ENCODE results near the gene SAP25. TPM values are rescaled to one million over a fixed set of nuclear protein-coding genes. Genes with fewer than 3 reads are reported as not detected.
"Not testable (repeated sequence)": the region's sequence is repeated elsewhere in the genome, so short reads cannot be mapped to it uniquely, and the experiment has no call there.

SAP25 gene
- total RNA-seq, 2 experiments from 2014 or later: 29.1 to 30.0 TPM

DNA sequence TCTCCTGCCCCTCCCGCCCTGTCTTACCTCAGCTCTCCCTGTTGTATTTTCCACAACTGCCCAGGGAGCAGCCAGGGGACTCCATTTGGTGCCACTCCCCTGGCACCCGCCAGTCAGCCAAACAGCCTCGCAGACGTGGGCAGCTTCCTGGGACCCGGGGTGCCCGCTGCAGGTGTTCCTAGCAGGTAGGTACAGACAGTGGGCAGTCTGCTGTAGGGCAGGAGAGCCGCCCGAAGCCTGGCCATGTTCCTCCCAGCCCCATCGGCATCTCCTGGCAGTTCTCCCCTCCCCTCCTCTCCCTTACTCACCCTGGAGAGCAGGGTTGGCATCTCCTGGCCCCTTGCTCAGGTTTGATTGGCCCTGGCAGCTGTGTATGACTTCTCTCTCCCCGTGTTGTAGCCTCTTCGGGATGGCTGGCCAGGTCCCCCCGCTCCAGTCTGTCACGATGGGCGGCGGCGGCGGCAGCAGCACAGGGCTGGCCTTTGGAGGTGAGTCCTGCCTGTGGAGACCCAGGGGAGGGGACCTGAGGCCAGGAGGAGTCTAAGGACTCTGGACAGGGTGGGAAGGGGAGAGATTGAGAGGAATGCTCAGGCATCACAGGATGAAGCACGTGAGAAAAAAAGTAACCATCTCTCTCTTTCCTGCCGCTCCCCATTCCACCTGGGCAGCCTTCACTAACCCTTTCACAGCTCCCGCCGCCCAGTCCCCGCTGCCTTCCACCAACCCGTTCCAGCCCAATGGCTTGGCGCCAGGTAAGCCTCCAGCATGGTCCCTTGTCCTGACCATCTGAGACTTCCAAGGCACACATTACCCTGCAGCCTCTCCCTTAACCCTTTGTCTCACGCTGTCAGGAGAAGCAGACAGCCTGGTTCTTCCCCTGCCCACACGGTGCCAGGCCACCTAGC lies 11.3 kb downstream of the SAP25 start:
- Mint-ChIP-seq H3K27ac (no peak overlapping the region), H3K27me3 (no peaks in the 10 kb centered on the region), H3K36me3 (ENCODE audit: low read depth) (peaks cover 25% of the 10 kb centered on the region), H3K4me3 (no peak overlapping the region), H3K9me3 (no peaks in the 10 kb centered on the region), H3K4me1 (peaks cover 15% of the 10 kb centered on the region)
- POLR2A ChIA-PET: no interaction called here
- DNase-seq: no peak
- CTCF ChIA-PET: interaction anchor here (0.9 to 11.1 kb wide), 4 partner anchors 16 to 130 kb away, joined by 3 to 144 read pairs (median 18); partner anchors contain the start of gene GIGYF1

DNA sequence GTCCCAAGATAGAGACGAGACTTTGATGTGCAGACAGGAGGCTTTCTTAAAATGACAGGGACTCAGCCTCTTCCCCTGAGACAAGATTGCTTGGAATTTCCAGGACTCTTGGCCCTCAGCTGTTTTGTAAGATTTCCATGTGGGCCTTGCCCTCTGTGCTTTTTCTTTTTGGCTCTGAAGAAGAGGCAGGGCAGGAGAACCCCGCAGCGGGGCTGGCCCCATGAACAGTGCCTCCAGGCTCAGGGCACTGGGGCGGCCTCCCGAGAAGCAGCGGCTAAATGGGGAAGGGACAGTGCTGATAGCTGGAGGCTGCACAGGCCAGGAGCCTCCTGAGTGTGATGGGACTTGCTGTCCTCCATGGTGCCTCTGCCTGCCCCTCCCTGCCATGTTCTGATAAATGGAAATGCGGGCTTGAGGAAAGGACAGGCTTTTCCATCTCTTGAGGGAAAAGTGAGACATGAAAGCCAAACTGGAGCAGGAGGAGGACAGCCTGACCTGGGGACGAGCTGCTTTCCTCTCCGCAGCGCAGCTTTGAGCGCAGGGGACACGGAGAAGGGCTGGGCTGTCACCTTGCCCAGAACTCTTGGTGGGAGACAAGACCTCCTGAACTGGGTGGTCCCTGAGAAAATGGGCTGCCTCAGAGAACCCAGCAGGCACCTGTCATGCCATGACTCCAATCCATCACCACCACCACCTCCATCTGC lies 12.1 kb downstream of the SAP25 start:
- ChIA-PET POLR2A (interaction anchor here (0.7 kb wide), 1 partner anchor 90 kb away, joined by 3 read pairs; no protein-coding TSS in a partner anchor), CTCF (interaction anchor here (2.2 to 11.1 kb wide), 2 partner anchors 15 to 88 kb away, joined by 6 to 144 read pairs; no protein-coding TSS in a partner anchor)
- peaks cover 11% of the 10 kb centered on the region for H3K4me1 Mint-ChIP-seq
- no peak overlapping the region for H3K4me3 Mint-ChIP-seq
- no peaks in the 10 kb centered on the region for H3K27me3 Mint-ChIP-seq
- no peak overlapping the region for H3K27ac Mint-ChIP-seq
- no peaks in the 10 kb centered on the region for H3K9me3 Mint-ChIP-seq
- H3K36me3 Mint-ChIP-seq (ENCODE audit: low read depth): peaks cover 31% of the 10 kb centered on the region
- no peak for DNase-seq

DNA sequence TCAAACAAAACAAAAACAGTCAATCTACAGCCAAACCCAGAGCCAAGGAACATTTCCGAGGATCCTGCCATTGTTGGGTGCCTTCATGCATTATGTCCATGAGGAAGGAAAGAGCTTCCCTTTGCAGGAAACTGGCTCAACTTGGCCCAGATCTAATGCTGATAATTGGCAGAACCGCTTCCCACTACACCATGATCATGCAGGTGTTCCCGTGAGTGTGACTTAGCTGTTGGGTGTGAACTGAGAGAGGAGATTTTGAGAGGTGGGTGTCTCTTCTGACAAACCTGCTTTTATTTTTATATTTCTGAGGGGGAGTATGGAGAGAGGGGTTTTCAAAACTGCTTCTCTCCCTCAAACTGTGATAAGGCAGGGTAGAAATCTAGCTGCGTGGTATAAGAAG lies 14.6 kb downstream of the SAP25 start:
- H3K27ac Mint-ChIP-seq: peak overlapping the region; percentile 4
- DNase-seq: no peak
- ChIA-PET CTCF (interaction anchor here (0.7 to 11.1 kb wide), 28 partner anchors 10 to 640 kb away, joined by 3 to 144 read pairs (median 6); partner anchors contain the start of genes AGFG2, FBXO24, LRCH4 and MOSPD3), POLR2A (interaction anchor here (0.6 to 2.2 kb wide), 14 partner anchors 11 to 132 kb away, joined by 3 to 12 read pairs (median 4); partner anchors contain the start of genes AGFG2, FBXO24, LRCH4 and TSC22D4)
- peaks cover 19% of the 10 kb centered on the region for H3K4me1 Mint-ChIP-seq
- no peaks in the 10 kb centered on the region for H3K9me3 Mint-ChIP-seq
- H3K36me3 Mint-ChIP-seq (ENCODE audit: low read depth): peaks cover 44% of the 10 kb centered on the region
- H3K27me3 Mint-ChIP-seq: no peaks in the 10 kb centered on the region
- no peak overlapping the region for H3K4me3 Mint-ChIP-seq

DNA sequence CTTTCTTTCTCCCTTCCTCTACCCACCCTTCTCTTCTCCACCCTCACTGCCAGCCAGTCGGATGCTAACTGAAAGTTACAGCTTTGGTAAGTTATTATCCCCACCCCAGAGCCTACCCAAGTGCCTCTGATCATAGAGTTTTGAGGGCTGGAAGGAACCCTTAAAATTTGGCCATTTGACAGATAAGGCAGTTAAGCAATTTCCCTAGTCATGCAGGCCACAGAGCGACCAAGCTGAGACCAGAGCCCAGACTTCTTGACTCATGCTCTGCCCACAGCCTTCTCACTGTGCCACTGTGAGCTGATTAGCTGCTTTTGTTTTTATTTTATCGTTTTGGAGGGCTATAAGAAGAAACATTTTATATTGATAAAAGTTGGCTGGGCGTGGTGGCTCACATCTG lies 17.2 kb downstream of the SAP25 start:
- H3K27ac Mint-ChIP-seq: peak overlapping the region; percentile 31
- no peak overlapping the region for H3K4me3 Mint-ChIP-seq
- no peaks in the 10 kb centered on the region for H3K27me3 Mint-ChIP-seq
- no peaks in the 10 kb centered on the region for H3K9me3 Mint-ChIP-seq
- H3K4me1 Mint-ChIP-seq: peaks cover 18% of the 10 kb centered on the region
- CTCF ChIA-PET: interaction anchor here (0.6 to 11.1 kb wide), 3 partner anchors 10 to 604 kb away, joined by 3 to 144 read pairs (median 6); no protein-coding TSS in a partner anchor
- DNase-seq: no peak
- POLR2A ChIA-PET: interaction anchor here (0.6 to 1.1 kb wide), 4 partner anchors 8 to 80 kb away, joined by 3 to 4 read pairs (median 4); partner anchors contain the start of genes FBXO24 and LRCH4
- peaks cover 47% of the 10 kb centered on the region for H3K36me3 Mint-ChIP-seq (ENCODE audit: low read depth)

DNA sequence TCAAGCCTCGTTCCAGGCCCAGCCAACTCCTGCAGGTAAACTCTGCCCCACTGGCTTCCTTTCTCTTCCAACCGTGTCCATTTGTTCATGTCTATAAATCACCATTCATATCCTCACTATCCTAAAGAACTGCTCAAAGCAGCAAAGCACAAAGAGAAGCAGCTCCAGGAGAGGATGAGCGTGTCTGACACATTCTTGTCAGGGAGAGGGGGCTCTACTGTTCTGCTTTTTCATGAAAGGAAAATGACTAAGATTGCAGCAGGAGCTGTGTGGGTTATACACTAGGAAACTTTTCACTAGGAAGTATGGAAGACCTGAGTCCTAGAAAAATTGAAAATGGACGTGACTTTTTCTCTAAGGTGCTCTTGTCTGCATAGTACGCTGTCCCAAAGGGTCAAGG lies 18.0 kb downstream of the SAP25 start:
- Mint-ChIP-seq H3K27me3 (no peaks in the 10 kb centered on the region), H3K9me3 (no peaks in the 10 kb centered on the region), H3K4me3 (no peak overlapping the region), H3K36me3 (ENCODE audit: low read depth) (peaks cover 45% of the 10 kb centered on the region), H3K27ac (no peak overlapping the region), H3K4me1 (peaks cover 18% of the 10 kb centered on the region)
- no peak for DNase-seq
- CTCF ChIA-PET: interaction anchor here (0.6 to 11.1 kb wide), 7 partner anchors 9 to 150 kb away, joined by 4 to 144 read pairs (median 6); no protein-coding TSS in a partner anchor
- POLR2A ChIA-PET: interaction anchor here (1.0 to 1.6 kb wide), 5 partner anchors 8 to 150 kb away, joined by 3 to 4 read pairs (median 4); partner anchors contain the start of gene POP7

DNA sequence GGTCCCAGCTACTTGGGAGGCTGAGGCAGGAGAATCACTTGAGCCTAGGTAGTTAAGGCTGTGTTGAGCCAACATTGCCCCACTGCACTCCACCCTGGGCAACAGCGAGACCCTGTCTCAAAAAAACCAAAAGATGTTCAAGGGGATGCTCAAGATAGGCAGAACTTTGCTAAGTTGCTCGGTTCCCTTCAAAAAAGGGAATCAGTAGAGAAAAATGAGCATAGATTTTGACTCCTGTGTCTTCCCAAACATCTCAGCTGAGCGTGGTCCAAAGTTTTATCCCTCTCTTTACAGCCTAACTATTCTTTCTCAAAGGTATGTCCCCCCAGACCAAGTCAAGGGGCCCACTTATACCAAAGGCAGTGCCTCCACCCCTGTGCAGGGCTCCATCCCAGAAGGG lies 20.7 kb downstream of the SAP25 start:
- no peak overlapping the region for H3K4me3 Mint-ChIP-seq
- peaks cover 55% of the 10 kb centered on the region for H3K36me3 Mint-ChIP-seq (ENCODE audit: low read depth)
- no peak overlapping the region for H3K27ac Mint-ChIP-seq
- H3K9me3 Mint-ChIP-seq: no peaks in the 10 kb centered on the region
- DNase-seq: no peak
- POLR2A ChIA-PET: interaction anchor here (0.9 to 1.2 kb wide), 2 partner anchors 11 to 124 kb away, joined by 3 to 4 read pairs; partner anchors contain the start of gene ZCWPW1
- peaks cover 38% of the 10 kb centered on the region for H3K4me1 Mint-ChIP-seq
- no peaks in the 10 kb centered on the region for H3K27me3 Mint-ChIP-seq
- CTCF ChIA-PET: interaction anchor here (0.8 kb wide), 1 partner anchor 11 kb away, joined by 3 read pairs; no protein-coding TSS in a partner anchor

DNA sequence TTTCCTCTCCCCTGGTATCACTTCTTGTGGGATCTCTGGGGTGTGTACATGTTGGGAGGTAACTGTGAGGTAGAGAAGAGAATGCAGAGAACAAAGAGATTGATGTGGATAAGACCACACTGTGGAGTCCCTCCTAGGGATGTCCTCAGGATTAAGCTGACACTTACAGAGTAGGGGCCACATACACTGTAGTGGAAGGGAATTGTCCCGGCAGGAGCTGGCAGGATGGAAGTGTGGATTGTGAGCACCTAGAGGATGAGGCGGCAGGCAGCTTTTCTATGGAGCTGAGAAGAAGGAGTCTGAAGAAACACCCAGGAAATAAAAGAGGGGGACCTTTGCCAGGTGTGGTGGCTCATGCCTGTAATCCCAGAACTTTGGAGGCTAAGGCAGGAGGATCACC lies 21.2 kb downstream of the SAP25 start:
- H3K4me3 Mint-ChIP-seq: no peak overlapping the region
- ChIA-PET POLR2A (no interaction called here), CTCF (interaction anchor here (0.8 kb wide), 1 partner anchor 11 kb away, joined by 3 read pairs; no protein-coding TSS in a partner anchor)
- H3K9me3 Mint-ChIP-seq: no peaks in the 10 kb centered on the region
- peaks cover 59% of the 10 kb centered on the region for H3K36me3 Mint-ChIP-seq (ENCODE audit: low read depth)
- H3K27ac Mint-ChIP-seq: peak overlapping the region; percentile 5
- H3K27me3 Mint-ChIP-seq: no peaks in the 10 kb centered on the region
- peaks cover 43% of the 10 kb centered on the region for H3K4me1 Mint-ChIP-seq
- DNase-seq: no peak

DNA sequence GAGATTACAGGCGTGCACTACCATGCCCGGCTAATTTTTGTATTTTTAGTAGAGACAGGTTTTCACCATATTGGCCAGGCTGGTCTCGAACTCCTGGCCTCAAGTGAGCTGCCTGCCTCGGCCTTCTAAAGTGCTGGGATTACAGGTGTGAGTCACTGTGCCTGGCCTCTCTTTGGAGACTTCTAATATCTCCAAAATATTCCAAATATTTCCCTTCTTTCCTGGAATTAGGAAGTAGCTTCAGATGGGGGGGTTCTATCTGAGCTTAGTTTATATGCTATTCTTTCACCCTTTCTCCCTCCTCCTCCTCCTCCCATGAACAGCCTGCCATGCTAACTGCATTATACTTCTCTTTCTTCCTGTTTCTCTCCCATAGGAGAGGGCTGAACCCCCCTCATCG lies 25.3 kb downstream of the SAP25 start:
- DNase-seq, H3K4me3 Mint-ChIP-seq, H3K27me3 Mint-ChIP-seq, H3K9me3 Mint-ChIP-seq: not testable (repeated sequence)
- Mint-ChIP-seq H3K4me1 (peaks cover 75% of the 10 kb centered on the region), H3K36me3 (ENCODE audit: low read depth) (peaks cover 43% of the 10 kb centered on the region), H3K27ac (peak overlapping the region; percentile 96)
- ChIA-PET CTCF (interaction anchor here (0.9 to 11.6 kb wide), 5 partner anchors 9 to 157 kb away, joined by 3 to 144 read pairs (median 5); partner anchors contain the start of gene AGFG2), POLR2A (interaction anchor here (0.8 to 4.6 kb wide), 8 partner anchors 8 to 69 kb away, joined by 3 to 32 read pairs (median 4); partner anchors contain the start of genes AGFG2, FBXO24, LRCH4 and TSC22D4)

DNA sequence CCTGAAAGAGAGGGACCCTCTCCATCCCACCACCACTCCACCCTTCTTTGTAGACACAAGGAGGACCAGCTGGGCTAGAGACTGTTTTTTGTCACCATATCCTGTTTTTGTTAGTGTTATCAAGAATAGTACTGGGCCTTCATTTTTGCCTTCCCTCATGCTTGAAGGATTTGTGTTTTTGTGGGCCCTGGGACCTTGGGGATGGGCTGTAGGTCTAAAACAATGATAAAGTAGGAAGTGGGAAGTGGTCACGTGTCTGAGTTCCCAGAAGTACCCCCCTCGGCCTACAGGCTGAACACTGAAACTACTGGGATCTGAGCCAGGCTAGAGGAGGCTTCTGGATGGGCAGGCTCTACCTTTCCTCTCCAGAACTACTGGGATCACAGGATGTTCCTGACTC lies 25.8 kb downstream of the SAP25 start:
- POLR2A ChIA-PET: interaction anchor here (0.8 to 4.6 kb wide), 8 partner anchors 8 to 70 kb away, joined by 3 to 32 read pairs (median 4); partner anchors contain the start of genes AGFG2, FBXO24 and LRCH4

DNA sequence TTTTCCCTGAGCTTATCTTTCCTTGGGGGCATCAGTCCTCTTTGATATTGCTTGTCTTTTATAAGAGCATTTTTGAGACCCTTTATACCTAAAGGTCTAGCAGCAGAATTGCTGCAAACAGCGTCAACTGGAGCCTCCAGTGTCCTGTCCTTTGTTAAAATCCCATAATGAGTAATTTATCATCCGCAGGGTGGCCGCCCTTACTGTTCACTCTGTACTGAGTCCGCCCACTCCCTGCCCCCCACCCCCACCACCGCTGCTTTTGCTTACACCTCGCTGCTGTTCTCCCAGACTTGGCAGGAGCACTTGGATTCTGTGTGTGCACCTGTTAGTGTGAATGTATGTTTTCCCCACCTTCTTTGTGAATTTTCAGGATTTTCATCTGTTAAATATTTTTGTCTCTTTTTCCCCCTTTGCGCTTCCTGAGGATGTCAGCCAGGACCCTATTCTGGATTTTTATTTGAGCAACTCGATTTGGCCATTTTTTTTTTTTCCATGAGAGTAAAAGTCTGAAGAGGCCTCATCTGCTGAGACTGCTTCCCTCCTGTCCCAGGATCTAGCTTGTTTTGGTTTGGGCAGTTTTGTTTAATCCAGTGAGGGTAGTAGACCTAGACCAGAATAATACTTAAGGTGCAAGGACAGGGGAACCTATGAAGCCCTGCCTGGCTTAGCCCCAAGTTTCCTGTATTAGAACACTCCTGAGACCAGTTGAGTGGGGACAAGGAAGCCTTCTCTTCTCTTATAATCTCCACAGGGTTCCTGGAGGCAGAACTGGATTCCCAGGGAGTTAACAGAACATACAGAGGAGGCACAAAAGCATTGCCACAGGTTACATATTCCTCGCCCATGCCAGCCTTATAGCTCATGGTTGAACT lies 26.5 kb downstream of the SAP25 start:
- no peaks in the 10 kb centered on the region for H3K27me3 Mint-ChIP-seq
- DNase-seq: no peak
- ChIA-PET CTCF (interaction anchor here (0.8 to 11.6 kb wide), 5 partner anchors 7 to 158 kb away, joined by 3 to 144 read pairs (median 4); partner anchors contain the start of gene AGFG2), POLR2A (interaction anchor here (0.9 to 4.6 kb wide), 9 partner anchors 8 to 70 kb away, joined by 3 to 32 read pairs (median 4); partner anchors contain the start of gene AGFG2)
- peak overlapping the region; percentile 97 for H3K4me3 Mint-ChIP-seq
- H3K27ac Mint-ChIP-seq: peak overlapping the region; percentile 96
- no peaks in the 10 kb centered on the region for H3K9me3 Mint-ChIP-seq
- peaks cover 84% of the 10 kb centered on the region for H3K4me1 Mint-ChIP-seq
- H3K36me3 Mint-ChIP-seq (ENCODE audit: low read depth): peaks cover 38% of the 10 kb centered on the region

More for the DNA sequence above, 25.8 kb downstream of the SAP25 start:
- Mint-ChIP-seq H3K27me3 (no peaks in the 10 kb centered on the region), H3K36me3 (ENCODE audit: low read depth) (peaks cover 39% of the 10 kb centered on the region), H3K4me1 (peaks cover 80% of the 10 kb centered on the region), H3K4me3 (peak overlapping the region; percentile 97), H3K9me3 (no peaks in the 10 kb centered on the region), H3K27ac (peak overlapping the region; percentile 96)
- DNase-seq: no peak
- CTCF ChIA-PET: interaction anchor here (0.8 to 11.6 kb wide), 5 partner anchors 8 to 157 kb away, joined by 3 to 144 read pairs (median 3); partner anchors contain the start of gene AGFG2

Measured in activated CD4-positive, alpha-beta memory T cell treated with anti-CD3 and anti-CD28 coated beads, Interleukin-2, amount 10 ng/mL, durations not matched to agents 7 days and 5 days (primary cell).